Activated CD8-positive, alpha-beta memory T cell treated with anti-CD3 and anti-CD28 coated beads, Interleukin-2, amount 50 U/mL, for 48 hours (primary cell): ENCODE measurements around the gene CST9.
"Not testable (repeated sequence)": the region's sequence is repeated elsewhere in the genome, so short reads cannot be mapped to it uniquely, and the experiment has no call there.

Experiments
- DNase-seq: peaks from one replicate; pipeline ENCODE4 v3.0.0-alpha.2; 2020

Gene CST9

GRCh38 chr20:23622401-23622800, 16.7 kb upstream of the CST9 start:
- DNase-seq, result not testable (repeated sequence)

DNA sequence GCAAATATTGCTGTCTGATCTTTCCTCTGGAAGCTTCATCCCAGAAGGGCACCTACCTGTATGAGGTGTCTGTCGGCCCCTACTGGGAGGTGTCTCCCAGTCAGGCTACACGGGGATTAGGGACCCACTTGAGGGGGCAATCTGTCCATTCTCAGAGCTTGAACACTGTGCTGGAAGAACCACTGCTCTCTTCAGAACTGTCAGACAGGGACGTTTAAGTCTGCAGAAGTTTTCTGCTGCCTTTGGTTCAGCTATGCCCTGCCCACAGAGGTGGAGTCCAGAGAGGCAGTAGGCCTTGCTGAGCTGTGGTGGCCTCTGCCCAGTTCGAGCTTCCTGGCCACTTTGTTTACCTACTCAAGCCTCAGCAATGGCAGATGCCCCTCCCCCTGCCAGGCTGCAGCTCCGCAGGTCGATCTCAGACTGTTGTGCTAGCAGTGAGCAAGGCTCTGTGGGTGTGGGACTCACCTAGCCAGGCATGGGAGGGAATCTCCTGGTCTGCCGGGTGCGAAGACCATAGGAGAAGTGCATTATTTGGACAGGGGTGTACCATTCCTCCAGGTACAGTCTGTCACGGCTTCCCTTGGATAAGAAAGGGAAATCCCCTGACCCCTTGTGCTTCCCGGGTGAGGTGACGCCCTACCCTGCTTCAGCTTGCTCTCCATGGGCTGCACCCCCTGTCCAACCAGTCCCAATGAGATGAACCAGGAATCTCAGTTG, 15.1 kb upstream of the CST9 start:
- DNase-seq, result not testable (repeated sequence)

- DNase-seq, result no peak
These were observed 8.4 kb upstream of the CST9 start for GRCh38 chr20:23614163-23614562.

DNA sequence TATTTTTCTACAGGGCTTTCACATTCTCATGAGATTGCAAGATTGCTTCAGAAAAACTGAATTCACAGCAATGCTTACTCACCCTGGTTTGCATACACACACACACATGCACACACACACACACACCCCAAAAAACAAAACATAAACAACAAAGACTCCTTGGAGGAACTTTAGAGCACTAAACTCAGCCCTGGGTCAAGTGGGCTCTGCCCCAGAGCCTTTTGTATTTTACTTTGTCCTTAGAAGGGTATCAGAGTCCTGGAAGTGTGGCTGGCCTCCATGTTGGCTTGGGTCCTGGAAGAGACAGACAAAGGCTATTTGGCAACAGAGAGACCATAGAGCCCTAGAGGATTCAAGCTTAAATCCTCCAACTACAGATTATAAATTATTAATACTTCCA, 8.0 kb upstream of the CST9 start:
- DNase-seq, result no peak

DNA sequence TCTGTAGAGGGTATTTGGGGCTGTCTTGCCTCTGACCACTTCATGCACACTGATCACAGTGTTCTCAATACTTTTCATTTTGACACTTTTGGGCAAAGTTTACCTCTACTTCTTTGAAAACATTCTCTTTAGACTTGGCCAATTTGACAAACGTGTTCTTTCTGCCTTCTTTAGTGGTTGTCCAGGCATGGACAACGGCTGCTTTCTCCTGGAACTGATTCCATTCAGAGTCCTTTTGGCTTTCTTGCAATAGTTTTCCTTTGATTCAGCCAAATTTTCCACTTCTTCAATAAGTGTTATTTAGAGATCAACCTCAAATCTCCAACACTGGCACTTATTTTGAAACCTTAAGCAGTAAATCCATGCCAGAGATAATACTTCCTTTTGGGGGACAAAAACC, 6.7 kb upstream of the CST9 start:
- DNase-seq, result no peak

DNA sequence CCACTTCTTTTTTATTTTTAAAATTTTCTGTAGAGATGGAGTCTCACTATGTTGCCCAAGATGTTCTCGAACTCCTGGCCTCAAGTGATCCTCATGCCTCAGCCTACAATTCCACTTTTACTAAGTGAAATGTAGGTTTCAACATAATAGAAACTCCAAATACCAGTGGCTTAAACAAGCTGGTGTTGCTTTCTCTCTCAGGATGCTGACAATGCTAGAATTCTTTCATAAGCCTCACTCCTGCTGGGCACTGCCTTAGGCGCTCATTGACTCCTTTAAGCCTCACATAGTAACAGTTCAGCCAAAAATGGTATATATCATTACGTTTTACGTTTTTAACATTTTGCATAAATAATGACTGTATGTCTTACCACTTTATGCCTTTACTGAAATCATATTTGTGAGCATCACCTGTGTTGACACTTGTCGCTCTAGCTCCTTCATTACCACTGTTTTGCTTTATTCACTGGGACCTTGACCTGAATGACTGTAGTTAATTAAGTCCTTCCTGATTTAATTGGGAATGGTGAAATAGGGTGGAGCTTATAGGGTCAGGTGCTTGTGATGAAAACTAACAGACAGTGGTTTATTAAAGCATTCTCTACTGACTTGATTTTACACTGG, 3.9 kb upstream of the CST9 start:
- no peak for DNase-seq

GRCh38 chr20:23608251-23608846, 2.6 kb upstream of the CST9 start:
- no peak for DNase-seq

DNA sequence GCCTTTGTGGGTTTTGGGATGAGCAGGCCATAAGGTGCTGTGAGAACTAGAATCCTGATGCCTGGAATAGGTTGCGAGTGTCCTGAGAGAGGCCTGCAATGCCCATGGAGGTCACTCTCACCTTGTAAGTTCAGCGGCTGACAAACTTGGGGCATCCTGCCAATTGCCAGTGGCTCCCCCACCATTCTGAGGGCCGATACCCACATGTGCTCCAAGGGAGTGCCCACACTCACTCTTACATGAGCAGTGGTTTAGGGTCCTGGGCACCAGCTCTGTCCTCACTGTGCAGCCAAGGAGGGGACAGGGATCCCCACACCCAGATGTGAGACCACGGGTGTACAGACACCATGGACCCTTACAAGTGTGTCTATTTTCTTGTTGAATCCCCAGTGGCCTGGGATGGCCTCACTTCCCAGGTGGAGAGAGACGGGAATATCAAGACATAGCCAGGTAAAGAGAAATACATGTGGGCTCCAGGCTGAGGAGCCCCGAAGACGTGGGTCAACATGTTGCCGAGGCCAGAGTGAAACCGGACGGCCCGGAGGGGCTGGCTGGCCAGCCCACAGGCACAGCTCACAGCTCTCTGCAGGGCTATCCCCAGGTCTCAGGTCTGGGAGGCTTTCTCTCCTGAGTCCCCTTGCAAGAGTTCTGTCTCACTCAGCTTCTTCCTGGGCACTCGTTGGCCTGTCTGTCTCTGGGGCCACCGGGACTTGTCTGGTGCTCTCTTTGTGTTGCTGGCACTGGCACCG, 2.0 kb upstream of the CST9 start:
- DNase-seq, result no peak

DNA sequence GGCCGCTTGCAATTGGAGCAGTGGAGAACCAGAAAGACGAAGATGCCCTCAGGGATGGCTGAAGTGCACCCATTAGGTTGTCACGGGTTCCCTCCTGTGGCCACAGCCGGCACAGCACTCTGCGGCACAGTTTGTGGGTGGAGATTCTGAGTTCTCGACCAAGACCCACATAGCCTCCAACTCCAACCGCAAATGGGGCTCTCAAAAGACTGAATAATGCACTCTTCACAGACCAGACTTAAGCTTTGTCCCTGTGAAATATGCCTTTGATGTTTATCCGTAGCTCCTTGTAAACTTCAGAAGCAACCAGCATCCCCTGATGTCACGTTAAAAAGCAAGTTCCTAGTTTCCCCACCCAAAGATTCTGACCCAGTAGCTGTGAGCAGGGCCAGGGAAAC, 934 bp upstream of the CST9 start:
- DNase-seq, result peak; percentile 84

DNA sequence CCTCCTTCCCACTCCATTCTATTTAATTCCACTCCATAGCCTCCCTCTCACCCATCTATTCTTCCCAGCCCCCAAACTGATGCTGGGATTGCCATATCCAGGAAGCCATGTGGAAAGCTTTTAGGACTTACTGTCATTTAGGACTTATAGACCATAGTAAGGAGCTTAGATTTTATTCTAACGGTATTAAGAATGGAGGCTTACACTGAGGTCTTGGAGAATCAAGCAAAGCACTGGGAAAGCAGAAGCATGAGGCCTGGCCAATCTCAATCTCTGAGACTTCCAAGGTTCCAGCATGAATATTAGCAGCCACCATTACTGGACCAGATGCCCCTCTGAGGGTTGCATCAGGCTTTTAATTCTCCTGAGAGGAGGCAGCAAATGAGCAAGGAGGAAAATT, 1.4 kb downstream of the CST9 start:
- no peak for DNase-seq

- DNase-seq, result no peak
These were observed 2.4 kb downstream of the CST9 start for GRCh38 chr20:23603321-23603720.

GRCh38 chr20:23602699-23603098, 3.0 kb downstream of the CST9 start:
- no peak for DNase-seq

GRCh38 chr20:23602241-23602640, 3.5 kb downstream of the CST9 start:
- DNase-seq, result no peak

DNA sequence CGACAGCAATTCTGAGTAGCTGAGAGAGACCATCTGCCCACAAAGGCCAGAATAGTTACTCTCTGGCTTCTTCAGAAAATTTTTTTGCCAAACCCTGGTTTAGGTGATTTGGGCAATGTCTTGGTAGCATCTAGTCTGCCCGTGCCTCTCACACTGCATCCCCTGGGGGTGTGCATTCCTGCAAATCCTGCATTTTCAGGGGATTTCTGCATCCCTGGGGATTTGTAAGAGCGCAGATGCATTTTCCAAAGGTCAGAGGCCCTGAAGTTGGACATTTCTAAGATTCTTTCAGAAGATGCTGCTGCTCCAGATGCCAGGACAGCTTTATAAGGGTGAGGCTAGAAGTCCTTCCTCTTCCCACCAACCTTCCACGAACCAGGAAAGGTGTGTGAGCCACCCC, 4.0 kb downstream of the CST9 start:
- no peak for DNase-seq

DNA sequence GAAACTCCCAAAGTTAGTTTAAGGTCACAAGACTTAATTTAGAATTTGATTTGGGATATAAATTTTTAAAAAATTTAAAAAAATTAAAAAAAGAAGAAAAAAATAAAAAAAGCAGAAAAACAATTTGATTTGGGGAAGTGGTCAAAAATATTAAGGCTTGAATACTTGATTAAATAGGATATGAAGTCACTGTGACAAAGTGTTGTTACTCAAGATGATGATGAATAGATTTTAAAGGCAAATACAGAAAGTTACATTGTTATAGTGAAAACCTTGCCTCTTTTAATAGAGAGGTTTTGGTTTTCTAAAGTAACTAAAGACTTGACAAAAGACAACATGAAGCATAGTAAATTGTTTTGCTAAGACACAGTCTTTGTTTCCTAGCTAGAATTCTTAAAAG, 7.2 kb downstream of the CST9 start:
- DNase-seq, result no peak

GRCh38 chr20:23596579-23597250, 9.0 kb downstream of the CST9 start:
- DNase-seq, result no peak

DNA sequence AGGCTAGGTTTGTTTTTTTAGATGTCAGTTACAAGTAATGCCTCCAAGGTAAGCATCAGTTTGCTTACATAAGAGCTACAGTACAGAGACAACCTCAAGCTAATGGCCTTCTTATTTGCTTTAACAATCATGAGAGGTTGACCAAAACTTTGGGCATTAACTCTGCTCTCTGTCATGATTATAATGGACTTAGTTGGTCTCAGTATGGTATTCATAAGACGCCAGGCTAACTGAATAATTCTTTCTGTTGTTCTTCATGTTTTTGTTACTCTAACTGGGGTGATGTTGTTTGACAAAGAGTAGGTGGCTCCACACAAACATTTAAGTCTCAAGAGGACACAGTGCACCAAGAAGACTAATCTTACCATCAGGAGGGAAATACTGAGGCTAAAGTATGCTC, 9.8 kb downstream of the CST9 start:
- DNase-seq, result no peak

- DNase-seq, result no peak
These were observed 17.0 kb downstream of the CST9 start for GRCh38 chr20:23588434-23589403.

DNA sequence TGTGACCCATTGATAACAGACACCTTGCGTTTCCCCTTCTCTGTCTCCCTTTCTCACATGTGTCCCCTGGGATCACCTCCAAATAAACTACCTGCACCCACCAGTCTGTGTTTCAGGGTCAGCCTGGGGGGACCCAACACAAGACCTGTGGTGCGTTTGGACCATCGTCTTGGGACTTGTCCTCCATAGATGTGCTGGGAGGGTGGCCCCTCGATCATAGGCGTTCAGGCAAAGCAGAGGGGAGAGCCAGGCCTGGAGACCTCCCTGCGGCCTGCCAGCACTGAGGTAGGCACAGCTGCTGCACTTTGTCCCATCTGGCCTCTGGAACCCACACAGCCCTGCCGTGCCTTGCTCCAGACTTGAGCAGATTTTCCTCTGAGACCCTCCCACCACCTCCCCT, 18.1 kb downstream of the CST9 start:
- DNase-seq, result no peak

GRCh38 chr20:23586735-23587525, 18.8 kb downstream of the CST9 start:
- no peak for DNase-seq
